HG03342 (cell line): Measurements from ENCODE around the gene ZNF346.

Source experiments
- ATAC-seq: cut with Tn5 transposase; IDR thresholded peaks from one replicate; pipeline ENCODE4 v1.9.1; 2021; ENCODE audit warnings: mild to moderate bottlenecking, moderate library complexity; ENCODE audit not compliant: unreplicated experiment

The ZNF346 gene

GRCh38 chr5:177092178-177093081, 69.9 kb downstream of the ZNF346 start:
- no peak for ATAC-seq

GRCh38 chr5:177093082-177093712, 70.7 kb downstream of the ZNF346 start:
- ATAC-seq: no peak

GRCh38 chr5:177093803-177094202, 71.3 kb downstream of the ZNF346 start:
- no peak for ATAC-seq

GRCh38 chr5:177094224-177095087, 72.0 kb downstream of the ZNF346 start:
- ATAC-seq: no peak

- no peak for ATAC-seq
Observed at GRCh38 chr5:177095088-177095669, 72.7 kb downstream of the ZNF346 start.

- ATAC-seq: no peak
Observed at GRCh38 chr5:177096162-177097015, 73.9 kb downstream of the ZNF346 start.

- no peak for ATAC-seq
Observed at GRCh38 chr5:177097016-177097985, 74.8 kb downstream of the ZNF346 start.

- ATAC-seq: no peak
Observed at GRCh38 chr5:177098120-177098469, 75.6 kb downstream of the ZNF346 start.

GRCh38 chr5:177098470-177099141, 76.1 kb downstream of the ZNF346 start:
- no peak for ATAC-seq

- ATAC-seq: no peak
Observed at GRCh38 chr5:177099422-177100093, 77.1 kb downstream of the ZNF346 start.

GRCh38 chr5:177100714-177101121, 78.2 kb downstream of the ZNF346 start:
- ATAC-seq: no peak

- ATAC-seq: no peak
Observed at GRCh38 chr5:177103523-177104253, 81.2 kb downstream of the ZNF346 start.

GRCh38 chr5:177105691-177106476, 83.4 kb downstream of the ZNF346 start:
- no peak for ATAC-seq

GRCh38 chr5:177107159-177107558, 84.7 kb downstream of the ZNF346 start:
- no peak for ATAC-seq

- no peak for ATAC-seq
Observed at GRCh38 chr5:177109810-177110209, 87.3 kb downstream of the ZNF346 start.

- ATAC-seq: no peak
Observed at GRCh38 chr5:177111720-177112394, 89.4 kb downstream of the ZNF346 start.
